NT2/D1 (cell line): Measurements from ENCODE around the gene UBR1.

Experiments used
- DNase-seq: peaks from one replicate; pipeline ENCODE4 v3.0.0-alpha.2; 2011; ENCODE audit warnings: low read depth, low spot score
- H3K27me3 ChIP-seq: 2 replicates; pipeline ENCODE4 v1.6.0; 2011; ENCODE audit warnings: mild to moderate bottlenecking; ENCODE audit not compliant: insufficient read length, insufficient read depth
- H3K36me3 ChIP-seq: 2 replicates; pipeline ENCODE4 v1.6.1; 2011; ENCODE audit warnings: mild to moderate bottlenecking, low read length, mixed read lengths; ENCODE audit not compliant: insufficient read depth, insufficient read length
- H3K4me1 ChIP-seq: 2 replicates; pipeline ENCODE4 v1.5.1; 2011; ENCODE audit not compliant: insufficient read depth, insufficient read length
- H3K4me3 ChIP-seq: 2 replicates; pipeline ENCODE4 v1.5.1; 2011; ENCODE audit warnings: low read depth; ENCODE audit not compliant: insufficient read length
- H3K9ac ChIP-seq: 2 replicates; pipeline ENCODE4 v1.6.0; 2011; ENCODE audit warnings: low read depth; ENCODE audit not compliant: insufficient read length
- H3K9me3 ChIP-seq: 2 replicates; pipeline ENCODE4 v1.5.1; 2011; ENCODE audit warnings: mild to moderate bottlenecking, low read length; ENCODE audit not compliant: insufficient read depth
- SUZ12 ChIP-seq: IDR thresholded peaks from 2 replicates; pipeline ENCODE4 v1.6.1; 2011; ENCODE audit not compliant: insufficient read length, insufficient read depth; ENCODE audit errors: extremely low read depth
- YY1 ChIP-seq: IDR thresholded peaks from 2 replicates; pipeline ENCODE4 v1.6.1; 2011; ENCODE audit not compliant: insufficient read length, insufficient read depth
- ZNF274 ChIP-seq: IDR thresholded peaks from 2 replicates; pipeline ENCODE4 v1.6.1; 2011; ENCODE audit warnings: mild to moderate bottlenecking, low read depth, low read length

UBR1 gene

GRCh38 chr15:42919799-42920518, 185.9 kb downstream of the UBR1 start:
- DNase-seq, result no peak
- H3K4me3 ChIP-seq, result peak overlapping the region; percentile 78
- peaks cover 32% of the 10 kb centered on the region for H3K27me3 ChIP-seq
- no peak for TF ChIP-seq ZNF274
- no peak for TF ChIP-seq YY1
- TF ChIP-seq SUZ12, result no peak
- H3K36me3 ChIP-seq, result no peaks in the 10 kb centered on the region
- H3K9ac ChIP-seq, result peak overlapping the region; percentile 69
- no peaks in the 10 kb centered on the region for H3K4me1 ChIP-seq
- no peaks in the 10 kb centered on the region for H3K9me3 ChIP-seq

GRCh38 chr15:42919308-42919707, 186.5 kb downstream of the UBR1 start:
- H3K4me1 ChIP-seq, result no peaks in the 10 kb centered on the region
- H3K4me3 ChIP-seq, result peak overlapping the region; percentile 78
- H3K9me3 ChIP-seq, result no peaks in the 10 kb centered on the region
- DNase-seq, result no peak
- H3K9ac ChIP-seq, result peak overlapping the region; percentile 69
- peaks cover 32% of the 10 kb centered on the region for H3K27me3 ChIP-seq
- H3K36me3 ChIP-seq, result no peaks in the 10 kb centered on the region
- TF ChIP-seq SUZ12 (no peak), YY1 (no peak), ZNF274 (no peak)

- TF ChIP-seq YY1 (no peak), SUZ12 (no peak), ZNF274 (no peak)
- Histone ChIP-seq H3K4me3 (no peak overlapping the region), H3K27me3 (peaks cover 22% of the 10 kb centered on the region), H3K4me1 (no peaks in the 10 kb centered on the region), H3K9me3 (no peaks in the 10 kb centered on the region), H3K9ac (no peak overlapping the region), H3K36me3 (no peaks in the 10 kb centered on the region)
- DNase-seq, result no peak
Observed at GRCh38 chr15:42918047-42918446, 187.8 kb downstream of the UBR1 start.

GRCh38 chr15:42915654-42916315, 190.1 kb downstream of the UBR1 start:
- H3K27me3 ChIP-seq, result no peaks in the 10 kb centered on the region
- no peak overlapping the region for H3K4me3 ChIP-seq
- H3K9ac ChIP-seq, result no peak overlapping the region
- TF ChIP-seq YY1, result no peak
- TF ChIP-seq SUZ12, result no peak
- TF ChIP-seq ZNF274, result no peak
- no peaks in the 10 kb centered on the region for H3K9me3 ChIP-seq
- H3K36me3 ChIP-seq, result no peaks in the 10 kb centered on the region
- DNase-seq, result no peak
- no peaks in the 10 kb centered on the region for H3K4me1 ChIP-seq

- no peak overlapping the region for H3K9ac ChIP-seq
- DNase-seq, result no peak
- no peaks in the 10 kb centered on the region for H3K9me3 ChIP-seq
- H3K4me1 ChIP-seq, result no peaks in the 10 kb centered on the region
- no peaks in the 10 kb centered on the region for H3K36me3 ChIP-seq
- TF ChIP-seq ZNF274 (no peak), YY1 (no peak), SUZ12 (no peak)
- H3K27me3 ChIP-seq, result no peaks in the 10 kb centered on the region
- no peak overlapping the region for H3K4me3 ChIP-seq
Observed at GRCh38 chr15:42914728-42915497, 190.9 kb downstream of the UBR1 start.

GRCh38 chr15:42911058-42911592, 194.7 kb downstream of the UBR1 start:
- H3K4me3 ChIP-seq, result no peak overlapping the region
- TF ChIP-seq SUZ12 (no peak), ZNF274 (no peak), YY1 (no peak)
- H3K27me3 ChIP-seq, result no peaks in the 10 kb centered on the region
- no peaks in the 10 kb centered on the region for H3K36me3 ChIP-seq
- no peaks in the 10 kb centered on the region for H3K4me1 ChIP-seq
- H3K9me3 ChIP-seq, result no peaks in the 10 kb centered on the region
- no peak overlapping the region for H3K9ac ChIP-seq
- DNase-seq, result no peak

GRCh38 chr15:42908538-42908937, 197.3 kb downstream of the UBR1 start:
- Histone ChIP-seq H3K27me3 (no peaks in the 10 kb centered on the region), H3K9ac (no peak overlapping the region), H3K4me1 (no peaks in the 10 kb centered on the region), H3K4me3 (no peak overlapping the region), H3K36me3 (no peaks in the 10 kb centered on the region), H3K9me3 (no peaks in the 10 kb centered on the region)
- TF ChIP-seq SUZ12, result no peak
- no peak for TF ChIP-seq YY1
- no peak for DNase-seq
